SK-N-SH (cell line): ENCODE results near the gene ROBO1. TPM values are rescaled to one million over a fixed set of nuclear protein-coding genes. Genes with fewer than 3 reads are reported as not detected.

Experiments
- CTCF ChIA-PET: fragments of 300-600, 350-600 bp; formaldehyde crosslinking; extraction: SDS; loops from one replicate; lab custom pipeline; 2021; lab: Yijun Ruan, JAX
- POLR2A ChIA-PET: fragments of 350-600 bp; sonication (Branson Sonifier 250); formaldehyde crosslinking; extraction: SDS; loops from one replicate; lab custom pipeline; 2020; ENCODE audit warnings: antibody characterized with exemption, inconsistent platforms; lab: Yijun Ruan, JAX
- DNase-seq: peaks from one replicate; pipeline ENCODE4 v3.0.0; 2012
- H2AFZ ChIP-seq: fragments of 200-600 bp; sonication (generic); 2 replicates; pipeline ENCODE4 v1.8.1; 2016; ENCODE audit warnings: antibody characterized with exemption, mild to moderate bottlenecking, low read depth
- H3F3A ChIP-seq: fragments of 200-600 bp; sonication (generic); replicated peaks from 2 replicates; pipeline ENCODE3; 2016; ENCODE audit warnings: antibody characterized with exemption, mild to moderate bottlenecking; ENCODE audit not compliant: insufficient read depth
- H3K27ac ChIP-seq, 2 experiments: fragments of 200-500 bp in 1 of 2; fragments of 200-600 bp in 1 of 2; sonication (Bioruptor generic) in 1 of 2; sonication (generic), shearing (Covaris generic) in 1 of 2; 2 replicates each; pipeline versions ENCODE4 v1.5.1 to v1.6.1; 2014 to 2016; ENCODE audit warnings: low read depth in 2 of 2, inconsistent platforms in 1 of 2, low read length in 1 of 2, mild to moderate bottlenecking in 1 of 2, mixed read lengths in 1 of 2
- H3K27me3 ChIP-seq: fragments of 200-600 bp; sonication (generic), shearing (Covaris generic); 2 replicates; pipeline ENCODE4 v1.6.1; 2016; ENCODE audit warnings: mixed run types; ENCODE audit not compliant: insufficient read depth
- H3K36me3 ChIP-seq, 2 experiments: fragments of 200-500 bp in 1 of 2; fragments of 200-600 bp in 1 of 2; sonication (Bioruptor generic) in 1 of 2; sonication (generic) in 1 of 2; replicated peaks in 1 of 2; 2 replicates each; pipeline versions ENCODE3 to v1.5.1; 2014 to 2016; ENCODE audit warnings: low read length in 1 of 2, mild to moderate bottlenecking in 1 of 2; ENCODE audit not compliant: insufficient read depth in 2 of 2, control insufficient read depth in 1 of 2
- H3K4me1 ChIP-seq, 2 experiments: fragments of 200-500 bp in 1 of 2; fragments of 200-600 bp in 1 of 2; sonication (Bioruptor generic) in 1 of 2; sonication (generic), shearing (Covaris generic) in 1 of 2; 2 replicates each; pipeline versions ENCODE4 v1.5.1 to v1.6.1; 2014 to 2016; ENCODE audit warnings: low read depth in 1 of 2, low read length in 1 of 2, mixed run types in 1 of 2; ENCODE audit not compliant: insufficient read depth in 2 of 2, control insufficient read depth in 1 of 2
- H3K4me2 ChIP-seq: fragments of 200-600 bp; sonication (generic), shearing (Covaris generic); 2 replicates; pipeline ENCODE4 v1.6.1; 2017; ENCODE audit warnings: mixed run types
- H3K4me3 ChIP-seq, 2 experiments: fragments of 200-500 bp in 1 of 2; fragments of 200-600 bp in 1 of 2; sonication (Bioruptor generic) in 1 of 2; sonication (generic), shearing (Covaris generic) in 1 of 2; 2 replicates each; pipeline versions ENCODE4 v1.5.1 to v1.8.1; 2014 to 2016; ENCODE audit warnings: low read depth in 2 of 2, inconsistent platforms in 1 of 2, low read length in 1 of 2, mild to moderate bottlenecking in 1 of 2, mixed read lengths in 1 of 2, moderate library complexity in 1 of 2
- H3K79me2 ChIP-seq: fragments of 200-600 bp; sonication (generic); 2 replicates; pipeline ENCODE4 v1.8.1; 2017; ENCODE audit warnings: mild to moderate bottlenecking; ENCODE audit not compliant: insufficient read depth
- H3K9ac ChIP-seq: fragments of 200-600 bp; sonication (generic); 2 replicates; pipeline ENCODE4 v1.6.1; 2017; ENCODE audit warnings: mixed run types
- H3K9me2 ChIP-seq: fragments of 200-600 bp; sonication (generic); 2 replicates; pipeline ENCODE4 v1.6.1; 2017; ENCODE audit warnings: mixed run types
- H3K9me3 ChIP-seq: fragments of 200-600 bp; sonication (generic); 2 replicates; pipeline ENCODE4 v1.6.1; 2017; ENCODE audit warnings: mixed run types, mild to moderate bottlenecking, moderate library complexity
- H4K20me1 ChIP-seq: fragments of 200-600 bp; sonication (generic); 2 replicates; pipeline ENCODE4 v1.6.1; 2017; ENCODE audit warnings: mild to moderate bottlenecking, mixed run types; ENCODE audit not compliant: insufficient read depth
- CHD2 ChIP-seq: fragments of 150-350 bp; IDR thresholded peaks from 2 replicates; pipeline ENCODE4 v1.6.1; 2018; ENCODE audit warnings: low read length; ENCODE audit not compliant: partially characterized antibody
- FOXJ3 ChIP-seq: sonication (generic); formaldehyde crosslinking; IDR thresholded peaks from 2 replicates; pipeline ENCODE4 v1.5.1; 2020; ENCODE audit warnings: mild to moderate bottlenecking, missing genetic modification reagents
- GABPA ChIP-seq: IDR thresholded peaks from 2 replicates; pipeline ENCODE4 v1.4.0; 2012; ENCODE audit warnings: low read depth, mild to moderate bottlenecking
- JUND ChIP-seq: IDR thresholded peaks from 2 replicates; pipeline ENCODE4 v1.4.0; 2012
- MXI1 ChIP-seq: IDR thresholded peaks from 2 replicates; pipeline ENCODE4 v1.6.1; 2012; ENCODE audit warnings: mild to moderate bottlenecking, low read depth, low read length, improper control_type of control experiment
- POLR2AphosphoS5 ChIP-seq: IDR thresholded peaks from 2 replicates; pipeline ENCODE4 v1.6.1; 2012; ENCODE audit warnings: low read depth, low read length
- RCOR1 ChIP-seq: fragments of 150-350 bp; IDR thresholded peaks from 2 replicates; pipeline ENCODE4 v1.6.1; 2017; ENCODE audit warnings: antibody characterized with exemption, low read length
- RFX5 ChIP-seq: IDR thresholded peaks from 2 replicates; pipeline ENCODE4 v1.6.1; 2012; ENCODE audit warnings: mild to moderate bottlenecking, improper control_type of control experiment, low read length
- RXRA ChIP-seq: IDR thresholded peaks from 2 replicates; pipeline ENCODE4 v1.4.0; 2012; ENCODE audit warnings: low read depth, mild to moderate bottlenecking, borderline replicate concordance
- SIN3A ChIP-seq: IDR thresholded peaks from 2 replicates; pipeline ENCODE4 v1.6.1; 2012; ENCODE audit warnings: low read depth, mild to moderate bottlenecking, low read length, moderate library complexity, borderline replicate concordance
- TAF1 ChIP-seq: IDR thresholded peaks from 2 replicates; pipeline ENCODE4 v1.6.1; 2012; ENCODE audit warnings: low read depth, mild to moderate bottlenecking, low read length, moderate library complexity, borderline replicate concordance
- TCF12 ChIP-seq: IDR thresholded peaks from 2 replicates; pipeline ENCODE4 v1.4.0; 2012
- WGBS: methylation state at CpG from one replicate; pipeline ENCODE4 v1.1.6; 2017; ENCODE audit warnings: low lambda C conversion rate; 5-methylcytosine and 5-hydroxymethylcytosine counted together
- polyA plus RNA-seq, 3 experiments: library from polyadenylated mRNA; depleted of rRNA; stranded (reverse); fragments of >200 nt; gene quantifications; 2 replicates each; pipeline ENCODE4 v1.2.3, GENCODE V29; 2012
- TF ChIP-seq, protein P1 (sequence below): IDR thresholded peaks from 2 replicates; pipeline ENCODE4 v1.4.0; 2012; ENCODE audit warnings: low read depth
- TF ChIP-seq, protein P2 (sequence below): IDR thresholded peaks from 2 replicates; pipeline ENCODE4 v1.6.1; 2012; ENCODE audit warnings: mild to moderate bottlenecking, low read depth, low read length, moderate library complexity

Gene ROBO1
- polyA plus RNA-seq, 1 of the 3 experiments (the other 2 are of a cell fraction): 22.7 TPM

DNA sequence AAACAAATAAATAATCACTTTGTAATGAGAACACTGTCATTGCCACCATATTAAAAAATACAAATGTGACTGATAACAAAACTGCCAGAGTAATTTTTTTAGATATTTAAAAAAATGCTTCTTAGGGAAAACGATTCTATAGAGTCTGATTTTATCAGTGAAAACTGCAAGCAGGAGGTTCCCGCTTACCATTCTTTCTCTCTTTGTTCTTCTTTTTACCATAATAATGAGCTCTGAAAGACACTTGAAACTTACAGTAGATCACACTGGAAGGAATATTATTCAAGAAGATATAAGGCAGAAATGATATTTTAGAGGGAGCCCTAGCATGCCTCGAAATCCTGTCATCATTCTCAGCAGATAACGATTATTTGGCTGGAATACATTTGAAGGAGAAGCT lies 701.3 kb downstream of the ROBO1 start:
- H3K9ac ChIP-seq: no peak overlapping the region
- ChIA-PET CTCF (no interaction called here), POLR2A (no interaction called here)
- no peaks in the 10 kb centered on the region for H3K27me3 ChIP-seq
- no peaks in the 10 kb centered on the region for H3K9me3 ChIP-seq
- H3K27ac ChIP-seq: no peak overlapping the region; a peak in 1 of 4 replicates
- TF ChIP-seq MXI1 (no peak), RCOR1 (no peak), SIN3A (no peak), POLR2AphosphoS5 (no peak), CHD2 (no peak), JUND (no peak), RXRA (no peak), GABPA (no peak), RFX5 (no peak)
- TF ChIP-seq, protein P1, sequence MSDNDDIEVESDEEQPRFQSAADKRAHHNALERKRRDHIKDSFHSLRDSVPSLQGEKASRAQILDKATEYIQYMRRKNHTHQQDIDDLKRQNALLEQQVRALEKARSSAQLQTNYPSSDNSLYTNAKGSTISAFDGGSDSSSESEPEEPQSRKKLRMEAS: no peak
- TF ChIP-seq, protein P2, sequence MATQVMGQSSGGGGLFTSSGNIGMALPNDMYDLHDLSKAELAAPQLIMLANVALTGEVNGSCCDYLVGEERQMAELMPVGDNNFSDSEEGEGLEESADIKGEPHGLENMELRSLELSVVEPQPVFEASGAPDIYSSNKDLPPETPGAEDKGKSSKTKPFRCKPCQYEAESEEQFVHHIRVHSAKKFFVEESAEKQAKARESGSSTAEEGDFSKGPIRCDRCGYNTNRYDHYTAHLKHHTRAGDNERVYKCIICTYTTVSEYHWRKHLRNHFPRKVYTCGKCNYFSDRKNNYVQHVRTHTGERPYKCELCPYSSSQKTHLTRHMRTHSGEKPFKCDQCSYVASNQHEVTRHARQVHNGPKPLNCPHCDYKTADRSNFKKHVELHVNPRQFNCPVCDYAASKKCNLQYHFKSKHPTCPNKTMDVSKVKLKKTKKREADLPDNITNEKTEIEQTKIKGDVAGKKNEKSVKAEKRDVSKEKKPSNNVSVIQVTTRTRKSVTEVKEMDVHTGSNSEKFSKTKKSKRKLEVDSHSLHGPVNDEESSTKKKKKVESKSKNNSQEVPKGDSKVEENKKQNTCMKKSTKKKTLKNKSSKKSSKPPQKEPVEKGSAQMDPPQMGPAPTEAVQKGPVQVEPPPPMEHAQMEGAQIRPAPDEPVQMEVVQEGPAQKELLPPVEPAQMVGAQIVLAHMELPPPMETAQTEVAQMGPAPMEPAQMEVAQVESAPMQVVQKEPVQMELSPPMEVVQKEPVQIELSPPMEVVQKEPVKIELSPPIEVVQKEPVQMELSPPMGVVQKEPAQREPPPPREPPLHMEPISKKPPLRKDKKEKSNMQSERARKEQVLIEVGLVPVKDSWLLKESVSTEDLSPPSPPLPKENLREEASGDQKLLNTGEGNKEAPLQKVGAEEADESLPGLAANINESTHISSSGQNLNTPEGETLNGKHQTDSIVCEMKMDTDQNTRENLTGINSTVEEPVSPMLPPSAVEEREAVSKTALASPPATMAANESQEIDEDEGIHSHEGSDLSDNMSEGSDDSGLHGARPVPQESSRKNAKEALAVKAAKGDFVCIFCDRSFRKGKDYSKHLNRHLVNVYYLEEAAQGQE: no peak
- no peak for DNase-seq
- H2AFZ ChIP-seq: no peak overlapping the region
- no peak overlapping the region for H3K4me3 ChIP-seq
- no peaks in the 10 kb centered on the region for H4K20me1 ChIP-seq
- no peaks in the 10 kb centered on the region for H3F3A ChIP-seq
- H3K79me2 ChIP-seq: no peaks in the 10 kb centered on the region
- H3K4me2 ChIP-seq: no peak overlapping the region
- no peaks in the 10 kb centered on the region for H3K9me2 ChIP-seq
- H3K4me1 ChIP-seq: no peaks in the 10 kb centered on the region; a peak in 1 of 4 replicates
- no peaks in the 10 kb centered on the region for H3K36me3 ChIP-seq
- 53% methylated on average over 4 of the region's 4 CpGs for WGBS

DNA sequence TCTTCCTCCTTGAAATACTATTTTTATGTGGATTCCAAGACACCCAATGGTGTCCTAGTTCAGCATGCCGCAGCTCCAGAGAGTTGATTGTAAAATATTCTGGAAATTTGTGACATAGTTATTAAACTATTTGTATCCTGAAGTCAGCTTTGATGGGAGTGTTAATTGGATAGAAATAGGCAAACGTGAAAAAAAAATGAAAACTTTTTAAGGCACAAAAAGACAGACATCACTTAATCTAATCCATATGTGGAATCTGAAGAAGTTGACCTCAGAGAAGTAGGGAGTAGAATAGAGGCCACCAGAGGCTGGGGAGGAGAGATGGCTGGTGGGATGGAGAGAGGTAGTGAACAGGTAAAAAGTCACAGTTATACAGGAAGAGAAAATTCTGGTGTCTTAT lies 704.2 kb downstream of the ROBO1 start:
- H3K9me2 ChIP-seq: no peaks in the 10 kb centered on the region
- H3K27me3 ChIP-seq: no peaks in the 10 kb centered on the region
- TF ChIP-seq TAF1: no peak
- no peak for TF ChIP-seq FOXJ3
- TF ChIP-seq, protein P1: no peak
- peak; percentile 56; the same call in 1 of the 2 replicates for TF ChIP-seq TCF12
- H4K20me1 ChIP-seq: no peaks in the 10 kb centered on the region
- H3K9me3 ChIP-seq: no peaks in the 10 kb centered on the region
- no peaks in the 10 kb centered on the region for H3K36me3 ChIP-seq
- H3K79me2 ChIP-seq: no peaks in the 10 kb centered on the region
- no peaks in the 10 kb centered on the region; a peak in 1 of 4 replicates for H3K4me1 ChIP-seq
- WGBS: 24% methylated on average over 2 of the region's 2 CpGs
- H3K4me3 ChIP-seq: no peak overlapping the region
- POLR2A ChIA-PET: no interaction called here
- no peak overlapping the region for H2AFZ ChIP-seq
- no peak for DNase-seq
- H3F3A ChIP-seq: no peaks in the 10 kb centered on the region
- H3K9ac ChIP-seq: no peak overlapping the region
- H3K4me2 ChIP-seq: no peak overlapping the region
- H3K27ac ChIP-seq: no peak overlapping the region
- CTCF ChIA-PET: interaction anchor here (1.5 kb wide), 1 partner anchor 23 kb away, joined by 4 read pairs; no protein-coding TSS in a partner anchor
